Fibroblast of the aortic adventitia (primary cell): ENCODE data around the gene KLF7. TPM values are rescaled to one million over a fixed set of nuclear protein-coding genes. Genes with fewer than 3 reads are reported as not detected.
A peak's percentile ranks its signal among the peaks of the same experiment; 100 is the strongest.

Source experiments
- DNase-seq: peaks from one replicate; pipeline ENCODE4 v3.0.0-alpha.2; 2010; ENCODE audit warnings: low read depth
- H3K4me3 ChIP-seq: 2 replicates; pipeline ENCODE4 v1.5.1; 2011; ENCODE audit warnings: low read depth, mild to moderate bottlenecking, control low read depth, low read length, moderate library complexity
- CTCF ChIP-seq: IDR thresholded peaks from 2 replicates; pipeline ENCODE4 v1.5.1; 2011; ENCODE audit warnings: mild to moderate bottlenecking, low read length, control low read depth, inconsistent platforms; ENCODE audit not compliant: insufficient read depth
- total RNA-seq: library from RNA; depleted of rRNA; stranded (reverse); fragments of >200 nt; gene quantifications from 2 replicates; pipeline ENCODE4 v1.2.3, GENCODE V29; 2012; ENCODE audit warnings: low replicate concordance

The KLF7 gene
- total RNA-seq, 1 donor = 38.5 TPM

GRCh38 chr2:207150284-207150683, 15.5 kb downstream of the KLF7 start:
- TF ChIP-seq CTCF = no peak
- no peak overlapping the region for H3K4me3 ChIP-seq
- no peak for DNase-seq

GRCh38 chr2:207149249-207150213, 16.2 kb downstream of the KLF7 start:
- DNase-seq = peak; percentile 63
- TF ChIP-seq CTCF = no peak
- no peak overlapping the region for H3K4me3 ChIP-seq

GRCh38 chr2:207148020-207148419, 17.7 kb downstream of the KLF7 start:
- TF ChIP-seq CTCF = no peak
- no peak overlapping the region for H3K4me3 ChIP-seq
- peak; percentile 92 for DNase-seq

GRCh38 chr2:207144173-207144785, 21.5 kb downstream of the KLF7 start:
- no peak for DNase-seq

GRCh38 chr2:207143215-207144172, 22.3 kb downstream of the KLF7 start:
- DNase-seq = peak; percentile 91

More at GRCh38 chr2:207144173-207144785, 21.5 kb downstream of the KLF7 start:
- TF ChIP-seq CTCF = no peak
- H3K4me3 ChIP-seq = no peak overlapping the region

More at GRCh38 chr2:207143215-207144172, 22.3 kb downstream of the KLF7 start:
- peak overlapping the region; percentile 15 for H3K4me3 ChIP-seq
- no peak for TF ChIP-seq CTCF
